Middle frontal gyrus (tissue), 1 donor: ENCODE measurements around the gene FHOD1.

ENCODE experiments used
- DNase-seq: peaks from one replicate; pipeline ENCODE4 v3.0.0-alpha.2; 2015; ENCODE audit warnings: low spot score; ENCODE audit errors: extremely low spot score

Gene FHOD1

GRCh38 chr16:67209565-67209964 is 37.7 kb downstream of the FHOD1 start:
- no peak for DNase-seq

DNA sequence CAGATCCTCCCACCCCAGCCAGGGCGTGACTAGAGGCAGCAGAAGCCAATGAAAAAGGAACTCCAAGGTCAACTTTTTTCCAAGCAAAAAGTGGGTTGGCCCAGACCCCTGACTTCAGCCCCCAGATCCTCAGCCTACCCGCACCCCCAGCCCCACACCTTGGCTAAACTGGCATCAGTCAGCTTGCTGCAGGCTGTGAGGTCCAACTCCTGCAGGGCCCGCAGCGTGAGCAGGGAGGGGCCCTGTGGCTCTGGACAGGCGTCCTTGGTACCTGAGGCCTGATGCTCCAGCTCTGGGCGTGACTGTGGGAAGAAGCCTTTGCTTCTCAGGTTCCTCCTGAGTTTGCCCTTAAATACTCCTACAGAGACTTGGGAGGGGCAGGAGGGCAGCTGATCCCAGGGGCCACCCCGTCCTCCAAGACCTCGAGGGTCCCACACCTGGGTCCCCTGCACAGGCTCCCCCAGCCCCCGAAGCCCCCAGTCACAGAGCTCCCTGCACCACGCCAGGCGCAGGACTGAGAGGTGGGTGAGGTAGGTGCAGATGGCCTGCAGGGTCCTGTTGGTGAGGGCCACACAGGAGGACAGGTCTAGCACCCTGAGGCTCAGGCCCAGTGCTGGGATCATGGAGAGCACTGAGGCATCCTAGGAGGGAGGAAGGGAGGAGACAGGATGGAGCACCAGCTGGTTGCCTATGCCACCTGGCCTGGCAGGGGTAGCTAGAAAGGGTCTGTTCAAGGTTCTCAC is 39.0 kb downstream of the FHOD1 start:
- DNase-seq: no peak

GRCh38 chr16:67207249-67208091 is 39.8 kb downstream of the FHOD1 start:
- DNase-seq: no peak

DNA sequence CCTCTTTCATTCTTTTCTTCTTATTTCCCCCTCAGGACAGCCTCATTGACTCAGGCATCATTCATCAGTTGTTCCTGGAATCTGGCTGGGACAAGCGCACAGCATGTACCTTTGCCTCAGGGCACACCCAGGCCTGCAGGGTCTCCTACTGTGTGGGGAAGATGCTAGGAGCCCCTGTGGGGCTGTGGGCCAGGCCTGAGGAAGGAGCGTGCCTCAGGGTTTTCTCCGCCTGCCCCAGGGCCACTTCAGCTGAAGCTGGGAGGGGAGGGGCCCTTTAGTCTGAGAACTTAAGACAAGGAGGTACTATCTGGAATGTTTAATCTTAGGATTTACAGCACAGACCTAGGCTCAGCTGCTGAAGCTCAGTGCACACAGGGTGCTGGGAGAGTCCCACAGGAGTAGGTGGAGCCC is 40.4 kb downstream of the FHOD1 start:
- DNase-seq: no peak

GRCh38 chr16:67206129-67206837 is 41.0 kb downstream of the FHOD1 start:
- no peak for DNase-seq

GRCh38 chr16:67204076-67204475 is 43.2 kb downstream of the FHOD1 start:
- no peak for DNase-seq

DNA sequence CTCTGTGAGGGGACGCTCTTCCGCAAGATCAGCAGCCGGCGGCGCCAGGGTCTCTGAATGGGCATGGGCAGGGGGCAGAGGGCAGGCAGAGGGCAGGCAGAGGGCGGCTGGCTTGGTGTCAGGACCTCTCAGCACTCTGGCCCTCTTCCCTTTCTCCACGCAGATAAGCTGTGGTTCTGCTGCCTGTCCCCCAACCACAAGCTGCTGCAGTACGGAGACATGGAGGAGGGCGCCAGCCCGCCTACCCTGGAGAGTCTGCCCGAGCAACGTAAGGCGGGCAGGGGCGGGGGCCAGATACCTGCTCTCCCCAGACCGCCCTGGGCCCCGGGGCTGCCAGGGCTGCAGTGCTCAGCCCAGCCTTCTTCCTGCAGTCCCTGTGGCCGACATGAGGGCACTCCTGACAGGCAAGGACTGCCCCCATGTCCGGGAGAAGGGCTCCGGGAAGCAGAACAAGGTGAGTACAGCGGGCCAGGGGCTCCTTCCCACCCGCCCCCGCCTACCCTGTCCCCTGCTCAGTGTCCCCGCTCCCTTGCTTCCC is 44.3 kb downstream of the FHOD1 start:
- no peak for DNase-seq

DNA sequence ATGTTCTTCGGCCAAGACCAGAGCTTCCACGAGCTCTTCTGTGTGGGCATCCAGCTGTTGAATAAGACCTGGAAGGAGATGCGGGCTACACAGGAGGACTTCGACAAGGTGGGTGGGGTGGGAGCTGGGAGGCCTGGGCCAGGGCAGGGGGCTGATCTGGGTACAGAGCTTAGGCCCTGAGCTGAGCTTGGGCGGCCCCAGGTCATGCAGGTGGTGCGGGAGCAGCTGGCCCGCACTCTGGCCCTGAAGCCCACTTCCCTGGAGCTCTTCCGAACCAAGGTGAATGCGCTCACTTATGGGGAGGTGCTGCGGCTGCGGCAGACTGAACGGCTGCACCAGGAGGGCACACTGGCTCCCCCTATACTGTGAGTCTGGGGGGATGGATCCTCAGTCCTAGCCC is 44.9 kb downstream of the FHOD1 start:
- no peak for DNase-seq

DNA sequence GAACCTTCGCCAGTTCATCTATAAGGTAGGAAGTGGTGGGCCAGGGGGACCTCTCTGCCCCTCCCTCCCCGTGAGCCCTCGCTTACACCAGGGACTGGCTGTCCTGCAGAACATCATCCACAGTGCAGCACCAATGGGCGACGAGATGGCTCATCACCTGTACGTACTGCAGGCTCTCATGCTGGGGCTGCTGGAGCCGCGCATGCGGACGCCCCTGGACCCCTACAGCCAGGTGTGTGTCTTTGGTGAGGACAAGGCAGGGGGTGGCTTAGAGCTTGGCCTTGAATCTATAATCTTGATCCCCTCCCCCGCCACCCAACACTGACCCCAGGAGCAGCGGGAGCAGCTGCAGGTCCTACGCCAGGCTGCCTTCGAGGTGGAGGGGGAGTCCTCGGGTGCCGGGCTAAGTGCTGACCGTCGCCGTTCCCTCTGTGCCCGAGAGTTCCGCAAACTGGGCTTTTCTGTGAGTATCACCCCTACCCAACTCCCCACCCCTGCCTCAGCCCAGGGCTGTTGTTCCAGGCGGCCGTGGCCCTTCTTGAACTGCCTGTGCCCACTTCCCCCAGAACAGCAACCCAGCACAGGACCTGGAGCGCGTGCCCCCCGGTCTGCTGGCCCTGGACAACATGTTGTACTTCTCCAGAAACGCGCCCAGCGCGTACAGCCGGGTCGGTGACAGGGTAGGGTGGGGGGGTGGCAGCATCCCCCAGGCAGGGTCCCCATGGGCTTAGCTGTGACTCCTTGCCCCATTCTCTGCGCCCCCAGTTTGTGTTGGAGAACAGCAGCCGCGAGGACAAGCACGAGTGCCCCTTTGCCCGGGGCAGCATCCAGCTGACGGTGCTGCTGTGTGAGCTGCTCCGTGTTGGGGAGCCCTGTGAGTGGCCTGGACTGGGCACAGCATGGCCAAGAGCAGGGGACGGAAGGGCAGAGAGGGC is 45.6 kb downstream of the FHOD1 start:
- no peak for DNase-seq

GRCh38 chr16:67200491-67200890 is 46.8 kb downstream of the FHOD1 start:
- DNase-seq: no peak

DNA sequence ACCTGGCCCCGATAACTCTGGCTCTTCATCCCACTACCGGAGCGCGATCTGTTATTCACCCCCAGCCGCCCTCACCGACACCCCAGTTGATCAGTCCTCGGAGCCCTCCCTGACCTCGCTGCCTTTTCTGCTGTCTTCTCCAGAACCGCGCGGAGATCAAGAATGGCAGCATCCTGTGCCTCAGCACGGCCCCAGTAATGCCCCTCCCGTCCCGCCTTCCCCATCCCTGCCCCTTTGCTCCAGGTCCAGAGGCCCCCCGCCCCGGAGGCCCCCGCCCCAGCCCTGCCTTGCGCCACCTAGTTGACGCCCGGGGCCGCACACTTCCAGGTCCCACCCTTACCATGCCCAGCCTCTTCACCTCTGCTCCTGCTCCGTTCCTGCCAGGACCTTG is 47.5 kb downstream of the FHOD1 start:
- DNase-seq: no peak

DNA sequence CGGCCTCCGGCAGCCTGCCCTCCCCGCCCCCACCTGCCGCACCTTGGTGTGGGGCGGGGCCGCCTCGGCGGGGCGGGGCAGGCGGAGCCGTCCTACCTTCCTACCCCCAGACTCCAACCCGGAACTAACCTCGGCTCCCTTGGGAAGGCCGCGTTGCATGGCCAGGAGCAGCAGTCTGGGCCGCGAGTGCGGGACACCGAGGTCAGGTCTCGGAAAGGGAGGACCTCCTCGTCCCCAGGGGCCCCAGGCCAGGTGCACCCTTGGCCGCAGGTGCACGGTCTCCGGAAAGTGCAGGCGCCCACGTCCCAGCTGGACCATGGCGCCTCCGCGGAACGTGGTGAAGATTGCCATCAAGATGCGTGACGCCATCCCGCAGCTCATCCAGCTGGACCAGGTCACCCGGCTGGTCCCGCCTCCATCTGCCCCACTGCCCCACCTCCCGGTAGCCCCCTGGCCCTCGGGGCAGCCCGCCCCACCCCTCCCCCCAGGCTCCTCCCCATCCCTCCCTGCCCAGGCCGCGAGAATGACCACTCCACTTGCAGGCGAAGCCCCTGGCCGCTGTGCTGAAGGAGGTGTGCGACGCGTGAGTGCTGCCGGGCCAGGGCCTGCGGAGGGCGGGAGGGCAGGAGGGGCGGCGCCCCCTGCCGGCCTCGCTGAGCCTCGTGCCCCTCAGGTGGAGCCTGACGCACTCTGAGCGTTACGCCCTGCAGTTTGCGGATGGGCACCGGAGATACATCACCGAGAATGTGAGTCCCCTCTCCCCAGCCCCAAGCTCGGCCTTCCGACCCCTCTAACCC is 48.1 kb downstream of the FHOD1 start, which contains the start of gene ELMO3:
Gene ELMO3 (plus strand): TSS at position 121 of the 797 bp plus-strand sequence. CDS start 196 bp downstream, at position 317.
- no peak for DNase-seq

DNA sequence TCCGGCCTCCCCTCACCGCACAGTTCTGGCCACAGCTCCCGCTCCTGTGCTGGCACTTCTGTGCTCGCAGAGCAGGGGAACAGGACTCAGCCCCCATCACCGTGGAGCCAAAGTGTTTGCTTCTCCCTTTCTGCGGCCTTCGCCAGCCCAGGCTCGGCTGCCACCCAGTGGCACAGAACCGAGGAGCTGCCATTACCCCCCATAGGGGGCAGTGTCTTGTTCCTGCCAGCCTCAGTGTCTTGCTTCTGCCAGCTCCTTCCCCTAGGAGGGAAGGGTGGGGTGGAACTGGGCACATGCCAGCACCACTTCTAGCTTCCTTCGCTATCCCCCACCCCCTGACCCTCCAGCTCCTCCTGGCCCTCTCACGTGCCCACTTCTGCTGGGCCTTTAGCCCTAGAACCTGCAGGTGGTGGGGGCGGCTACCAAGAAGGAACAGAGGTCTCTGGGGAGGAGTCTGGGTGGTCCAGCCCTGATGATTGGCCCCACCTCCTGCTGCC is 49.0 kb downstream of the FHOD1 start:
- DNase-seq: peak; percentile 39

DNA sequence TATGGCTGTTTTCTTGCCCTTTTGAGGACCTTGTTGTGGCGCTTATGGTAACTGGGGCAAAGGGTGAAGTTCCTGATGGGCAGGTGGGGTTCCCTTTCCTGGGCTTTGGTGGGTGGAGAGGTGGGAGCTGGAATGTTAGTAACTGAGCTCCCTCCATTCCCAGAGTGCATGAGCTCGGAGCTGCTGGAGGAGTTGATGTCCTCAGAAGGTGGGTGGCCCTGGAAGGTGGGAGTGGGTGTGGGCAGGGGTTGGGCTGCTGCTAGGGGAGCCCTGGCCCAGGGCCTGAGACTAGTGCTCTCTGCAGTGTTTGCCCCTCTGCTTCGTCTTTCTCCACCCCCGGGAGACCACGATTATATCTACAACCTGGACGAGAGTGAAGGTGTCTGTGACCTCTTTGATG is 49.6 kb downstream of the FHOD1 start:
- no peak for DNase-seq

GRCh38 chr16:67196881-67197280 is 50.4 kb downstream of the FHOD1 start:
- DNase-seq: no peak

GRCh38 chr16:67195676-67196075 is 51.6 kb downstream of the FHOD1 start:
- no peak for DNase-seq

GRCh38 chr16:67194260-67194659 is 53.0 kb downstream of the FHOD1 start:
- no peak for DNase-seq

- no peak for DNase-seq
Measured at GRCh38 chr16:67193536-67193935, 53.7 kb downstream of the FHOD1 start.

- DNase-seq: no peak
Measured at GRCh38 chr16:67192781-67193361, 54.4 kb downstream of the FHOD1 start.
